Stimulated activated CD8-positive, alpha-beta memory T cell treated with anti-CD3 and anti-CD28 coated beads, Interleukin-4, amount 100 ng/mL, for 24 hours (primary cell): ENCODE data around the gene KRT6B.
"Not testable (repeated sequence)": the region's sequence is repeated elsewhere in the genome, so short reads cannot be mapped to it uniquely, and the experiment has no call there.

Experiments used
- DNase-seq: peaks from one replicate; pipeline ENCODE4 v3.0.0-alpha.2; 2020; ENCODE audit warnings: low read depth

The KRT6B gene

GRCh38 chr12:52452101-52452500, at the start of gene KRT6B:
Gene KRT6B, minus strand, starts transcription at chr12:52452146. Its CDS starts 68 bp downstream, at chr12:52452078.
- no peak for DNase-seq

DNA sequence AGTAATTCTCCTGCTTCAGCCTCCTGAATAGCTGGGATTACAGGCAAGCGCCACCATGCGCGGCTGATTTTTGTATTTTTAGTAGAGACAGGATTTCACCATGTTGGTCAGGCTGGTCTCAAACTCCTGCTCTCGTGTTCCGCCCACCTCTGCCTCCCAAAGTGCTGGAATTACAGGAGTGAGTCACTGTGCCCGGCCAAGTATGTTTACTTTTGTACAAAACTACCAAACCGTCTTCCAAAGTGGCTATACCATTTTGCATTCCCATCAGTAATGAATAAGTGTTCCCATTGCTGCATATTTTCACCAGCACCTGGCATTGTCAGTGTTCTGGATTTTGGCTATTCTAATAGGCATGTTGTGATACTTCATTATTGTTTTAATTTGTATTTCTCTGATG, 49.5 kb upstream of the KRT6B start:
- no peak for DNase-seq

DNA sequence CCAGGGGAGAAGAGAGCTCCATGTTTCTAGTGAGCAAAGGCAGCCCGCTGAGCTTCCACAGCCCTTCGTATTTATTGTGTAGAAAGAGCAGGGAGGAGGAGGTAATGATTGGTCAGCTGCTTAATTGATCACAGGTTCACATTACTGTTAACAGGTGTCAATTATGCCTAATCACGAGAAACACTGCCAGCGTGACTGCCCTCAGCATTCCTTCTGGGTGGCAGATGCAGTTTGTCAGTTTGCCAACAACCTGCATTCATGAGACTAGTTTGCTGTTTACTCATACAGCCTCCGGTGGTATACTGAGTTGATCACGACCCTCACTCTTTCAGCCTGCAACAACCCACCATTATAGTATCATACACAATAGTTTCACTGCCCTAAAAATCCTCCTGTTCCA, 48.6 kb upstream of the KRT6B start:
- DNase-seq: not testable (repeated sequence)

GRCh38 chr12:52499806-52500560, 48.0 kb upstream of the KRT6B start:
- no peak for DNase-seq

DNA sequence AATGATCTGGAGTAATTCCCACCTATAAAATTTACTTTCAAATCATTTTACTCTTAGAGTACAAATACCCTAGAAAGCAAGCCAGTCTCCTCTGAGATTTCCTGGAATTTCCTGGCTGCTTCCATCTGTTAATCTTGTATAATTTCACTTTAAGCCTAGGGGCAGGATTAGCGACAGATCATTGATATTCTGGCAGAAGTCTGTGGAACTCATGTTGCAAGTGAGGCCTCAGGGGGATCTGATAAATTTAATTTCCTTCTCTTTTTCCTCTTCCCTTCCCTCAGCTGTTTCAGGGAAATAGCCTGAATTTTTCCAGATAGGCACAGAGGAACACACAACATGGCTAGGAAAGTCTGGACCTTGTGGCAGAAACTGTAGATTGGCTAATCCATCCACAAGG, 47.0 kb upstream of the KRT6B start:
- no peak for DNase-seq

GRCh38 chr12:52497975-52498374, 46.0 kb upstream of the KRT6B start:
- DNase-seq: no peak

GRCh38 chr12:52496590-52497071, 44.7 kb upstream of the KRT6B start:
- DNase-seq: no peak

- DNase-seq: no peak
Measured at GRCh38 chr12:52496054-52496453, 44.1 kb upstream of the KRT6B start.

DNA sequence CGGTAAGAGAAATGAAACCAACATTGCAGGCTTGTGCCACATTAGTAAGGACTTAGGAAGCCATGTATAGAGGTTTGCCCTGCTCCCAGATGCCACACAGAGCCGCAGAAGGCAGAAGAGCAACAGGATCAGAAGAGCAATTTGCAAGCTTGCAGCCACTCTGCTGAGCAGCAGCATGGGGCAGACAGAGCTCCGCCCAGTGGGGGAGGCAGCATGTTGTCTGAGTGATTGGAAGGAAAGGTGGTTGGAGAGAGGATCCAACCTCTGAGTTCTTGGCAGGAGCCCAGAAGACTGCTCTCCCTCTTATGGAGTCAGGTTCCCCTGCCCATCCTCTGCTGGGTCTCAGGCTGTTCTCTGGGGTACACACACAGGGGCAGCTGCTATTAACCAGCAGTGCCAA, 43.4 kb upstream of the KRT6B start:
- no peak for DNase-seq

DNA sequence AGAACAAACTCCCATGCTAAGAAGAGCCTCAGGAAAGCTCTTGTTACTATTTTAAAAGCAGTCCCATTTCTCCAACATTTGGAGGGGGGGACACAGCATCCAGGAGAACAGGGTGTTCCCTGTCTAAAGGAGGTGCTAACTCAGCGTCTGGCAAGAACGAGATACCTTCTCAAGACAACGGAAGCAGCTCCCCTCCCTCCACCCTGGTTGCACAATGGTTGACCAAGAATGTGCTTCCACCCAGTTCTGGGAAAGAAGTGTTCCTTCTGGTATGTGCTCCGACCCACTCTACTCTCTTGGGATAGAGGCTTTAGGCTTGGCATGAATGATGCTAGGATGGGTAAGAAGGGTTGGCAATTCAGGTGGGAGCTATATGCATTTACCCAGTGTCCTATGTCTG, 42.6 kb upstream of the KRT6B start:
- DNase-seq: no peak

DNA sequence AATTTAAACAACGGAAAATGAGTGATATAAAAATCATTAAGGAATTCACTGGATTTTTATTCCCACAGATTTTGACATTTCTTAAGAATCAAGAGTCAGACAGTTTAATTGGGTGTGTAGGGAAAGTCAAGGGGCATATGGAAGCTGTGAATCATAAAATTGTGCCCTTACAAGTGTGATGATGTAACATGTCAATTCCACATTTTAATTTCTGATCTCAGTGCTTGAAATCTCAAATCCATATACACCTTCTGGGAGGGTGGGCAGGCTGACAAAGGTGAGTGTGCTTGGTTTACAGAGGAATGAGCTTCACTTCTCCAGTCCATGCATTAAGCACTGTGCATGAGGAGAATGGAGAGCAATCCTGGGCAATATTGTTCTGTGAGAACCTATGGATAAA, 42.2 kb upstream of the KRT6B start:
- DNase-seq: no peak

GRCh38 chr12:52493172-52493571, 41.2 kb upstream of the KRT6B start, which contains the start of gene KRT6A:
Gene KRT6A, minus strand, starts transcription at chr12:52493257. Its CDS starts 69 bp downstream, at chr12:52493188.
- no peak for DNase-seq

DNA sequence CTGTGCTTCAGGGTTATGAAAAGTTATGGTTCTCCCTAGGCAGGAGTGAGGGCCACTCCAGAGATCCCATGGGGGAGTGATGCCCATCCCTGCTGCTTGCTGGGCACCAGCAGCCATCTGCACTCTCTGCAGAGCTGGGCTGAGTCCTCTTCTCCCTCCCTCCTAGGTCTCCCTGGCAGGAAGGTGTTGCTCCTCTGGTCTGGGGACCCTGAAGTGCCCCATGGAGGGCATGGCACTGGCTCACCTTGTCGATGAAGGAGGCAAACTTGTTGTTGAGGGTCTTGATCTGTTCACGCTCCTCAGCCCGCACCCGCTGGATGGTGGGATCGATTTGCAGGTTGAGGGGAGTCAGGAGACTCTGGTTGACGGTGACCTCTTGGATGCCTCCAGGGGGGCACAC, 40.5 kb upstream of the KRT6B start:
- DNase-seq: not testable (repeated sequence)

DNA sequence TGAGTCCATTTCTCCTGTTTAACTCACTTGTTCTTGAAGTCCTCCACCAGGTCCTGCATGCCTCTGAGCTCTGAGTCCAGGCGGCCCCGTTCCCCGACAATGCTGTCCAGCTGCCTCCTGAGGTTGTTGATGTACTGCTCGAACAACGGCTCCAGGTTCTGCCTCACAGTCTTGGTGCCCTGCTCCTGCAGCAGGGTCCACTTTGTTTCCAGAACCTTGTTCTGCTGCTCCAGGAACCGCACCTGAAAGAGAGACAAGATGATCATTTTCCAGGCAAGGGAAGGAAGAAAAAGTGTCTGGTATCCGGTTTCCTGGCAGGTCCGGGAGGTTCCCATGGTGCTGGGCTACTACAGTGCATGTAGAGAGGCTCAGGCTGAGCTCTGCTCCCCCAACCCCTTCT, 39.5 kb upstream of the KRT6B start:
- not testable (repeated sequence) for DNase-seq

DNA sequence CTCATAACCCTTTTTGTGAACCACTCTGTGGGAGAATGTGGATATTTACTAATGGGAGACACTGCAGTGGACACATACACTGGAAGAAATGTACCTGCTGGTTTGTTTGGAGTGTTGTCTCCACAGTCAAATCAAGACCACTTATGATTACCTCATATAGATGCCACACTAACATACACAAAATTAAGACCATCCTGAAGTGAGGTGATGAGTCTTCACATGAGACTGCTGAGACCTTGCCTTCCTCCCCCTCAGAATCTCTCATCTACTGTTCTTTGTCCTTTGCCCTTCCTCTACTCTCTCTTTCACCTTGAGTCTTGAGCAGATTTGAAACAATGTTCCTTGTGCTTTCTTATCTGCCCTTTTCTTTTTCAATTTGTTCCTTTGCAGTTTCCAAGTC, 36.8 kb upstream of the KRT6B start:
- no peak for DNase-seq

DNA sequence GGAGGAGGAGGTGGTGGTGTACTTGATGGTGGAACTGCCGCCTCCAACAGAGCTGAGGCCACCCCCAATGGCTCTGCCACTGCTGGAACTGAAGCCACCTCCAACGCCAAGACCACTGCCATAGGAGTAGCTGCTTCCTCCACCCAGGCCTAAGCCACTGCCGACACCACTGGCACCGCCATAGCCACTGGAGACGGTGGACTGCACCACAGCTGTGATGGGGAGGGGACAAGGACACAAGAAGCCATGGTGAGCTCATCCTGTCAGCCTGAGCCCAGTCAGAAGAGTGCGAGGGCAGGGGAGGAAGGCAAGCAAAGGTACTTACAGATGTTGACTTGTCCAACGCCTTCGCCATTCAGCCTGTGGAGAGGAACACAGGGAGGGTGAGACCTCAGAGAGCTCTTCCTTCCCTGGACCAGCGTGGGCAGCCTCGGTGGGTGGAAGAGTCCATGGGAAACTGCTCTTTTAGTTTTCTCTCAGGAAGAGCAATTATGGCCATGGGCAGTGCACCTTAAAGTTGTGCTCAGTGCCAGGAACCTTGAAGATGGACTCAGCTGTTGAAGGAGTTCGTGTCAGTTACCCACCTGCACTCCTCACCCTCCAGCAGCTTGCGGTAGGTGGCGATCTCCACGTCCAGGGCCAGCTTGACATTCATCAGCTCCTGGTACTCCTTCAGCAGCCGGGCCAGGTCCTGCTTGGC, 35.9 kb upstream of the KRT6B start:
- not testable (repeated sequence) for DNase-seq

- DNase-seq: no peak
Measured at GRCh38 chr12:52487211-52487610, 35.3 kb upstream of the KRT6B start.

GRCh38 chr12:52486166-52487105, 34.5 kb upstream of the KRT6B start:
- no peak for DNase-seq

- no peak for DNase-seq
Measured at GRCh38 chr12:52480073-52480472, 28.1 kb upstream of the KRT6B start.

DNA sequence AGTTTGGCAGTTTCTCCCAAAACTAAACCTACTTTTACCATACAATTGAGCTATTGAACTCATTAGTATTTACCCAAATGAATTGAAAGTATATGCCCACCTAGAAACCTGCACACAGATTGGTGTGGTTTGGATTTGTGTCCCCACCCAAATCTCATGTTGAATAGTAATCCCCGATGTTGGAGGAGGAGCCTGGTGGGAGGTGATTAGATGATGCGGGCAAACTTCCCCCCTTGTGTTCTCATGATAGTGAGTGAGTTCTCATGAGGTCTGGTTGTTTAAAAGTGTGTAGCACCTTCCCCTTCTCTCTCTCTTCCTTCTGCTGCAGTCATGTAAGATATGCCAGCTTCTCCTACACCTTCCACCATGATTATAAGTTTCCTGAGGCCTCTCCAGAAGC, 25.7 kb upstream of the KRT6B start:
- no peak for DNase-seq

DNA sequence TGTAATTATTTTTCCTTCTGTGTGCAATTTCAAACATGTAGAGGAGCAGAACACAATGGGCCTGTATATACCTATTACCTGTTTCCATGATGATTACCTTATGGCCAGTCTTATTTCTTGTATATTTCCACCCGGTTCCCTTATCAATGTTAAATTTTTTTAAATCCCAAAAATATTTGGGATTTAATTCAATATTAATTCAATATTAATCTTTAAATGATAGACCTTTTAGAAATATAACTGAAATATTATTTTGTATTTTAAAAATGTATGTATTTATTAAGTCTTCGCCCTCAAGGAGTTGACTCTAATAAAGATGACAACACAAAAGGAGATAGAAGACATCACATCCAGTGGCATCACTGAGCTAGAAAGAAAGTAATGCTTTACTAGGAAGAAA, 22.3 kb upstream of the KRT6B start:
- no peak for DNase-seq

GRCh38 chr12:52473768-52474167, 21.8 kb upstream of the KRT6B start, which contains the start of gene KRT6C:
Gene KRT6C, minus strand, starts transcription at chr12:52473805. Its CDS starts 68 bp downstream, at chr12:52473737.
- no peak for DNase-seq
